Nucleus accumbens (tissue), 56 donors: ENCODE results near the gene ISM2.
A peak's percentile ranks its signal among the peaks of the same experiment; 100 is the strongest.

Experiments used
- DNase-seq, 56 donors: peaks; one replicate each; lab custom pipeline; 2025; lab: John Stamatoyannopoulos, UW

The ISM2 gene

GRCh38 chr14:77470224-77470870 lies 28.3 kb downstream of the ISM2 start:
- no peak for DNase-seq

GRCh38 chr14:77469539-77469938 lies 29.1 kb downstream of the ISM2 start:
- no peak for DNase-seq

- DNase-seq, result no peak
Observed at GRCh38 chr14:77469067-77469505, 29.5 kb downstream of the ISM2 start.

GRCh38 chr14:77467801-77468200 lies 30.8 kb downstream of the ISM2 start:
- DNase-seq, result no peak

GRCh38 chr14:77459072-77459723 lies 39.4 kb downstream of the ISM2 start:
- peak in 46 of 56 donors; percentile 2 to 83 (median 32) for DNase-seq

GRCh38 chr14:77458249-77458950 lies 40.2 kb downstream of the ISM2 start:
- peak in 18 of 56 donors; percentile 17 to 73 (median 36) for DNase-seq

GRCh38 chr14:77457522-77458248 lies 40.9 kb downstream of the ISM2 start, which contains the start of the genes AHSA1 and VIPAS39:
TSS of gene AHSA1 (plus strand) at chr14:77458093. CDS start at chr14:77458190, 97 bp downstream.
TSS of gene VIPAS39 (minus strand) at chr14:77457601. CDS start at chr14:77454102, 3,499 bp downstream.
- DNase-seq, result peak; percentile 89 to 99 (median 98)

GRCh38 chr14:77457115-77457521 lies 41.5 kb downstream of the ISM2 start:
- peak in 2 of 56 donors; percentile 19 to 38 for DNase-seq

- no peak for DNase-seq
Observed at GRCh38 chr14:77455966-77456640, 42.5 kb downstream of the ISM2 start.

- no peak for DNase-seq
Observed at GRCh38 chr14:77442196-77442595, 56.4 kb downstream of the ISM2 start.

- DNase-seq, result no peak
Observed at GRCh38 chr14:77439861-77440260, 58.8 kb downstream of the ISM2 start.

- DNase-seq, result no peak
Observed at GRCh38 chr14:77438596-77438995, 60.0 kb downstream of the ISM2 start.

- no peak for DNase-seq
Observed at GRCh38 chr14:77436042-77436441, 62.6 kb downstream of the ISM2 start.

GRCh38 chr14:77426396-77426795 lies 72.2 kb downstream of the ISM2 start:
- DNase-seq, result peak in 1 of 56 donors; percentile 0

- DNase-seq, result no peak
Observed at GRCh38 chr14:77424862-77425261, 73.8 kb downstream of the ISM2 start.
